ENCODE results near the gene CACNA1S. TPM values are rescaled to one million over a fixed set of nuclear protein-coding genes. Genes with fewer than 3 reads are reported as not detected.

The CACNA1S gene
- total and polyA plus RNA-seq, 2 experiments from 2014 or later, result not detected

DNA sequence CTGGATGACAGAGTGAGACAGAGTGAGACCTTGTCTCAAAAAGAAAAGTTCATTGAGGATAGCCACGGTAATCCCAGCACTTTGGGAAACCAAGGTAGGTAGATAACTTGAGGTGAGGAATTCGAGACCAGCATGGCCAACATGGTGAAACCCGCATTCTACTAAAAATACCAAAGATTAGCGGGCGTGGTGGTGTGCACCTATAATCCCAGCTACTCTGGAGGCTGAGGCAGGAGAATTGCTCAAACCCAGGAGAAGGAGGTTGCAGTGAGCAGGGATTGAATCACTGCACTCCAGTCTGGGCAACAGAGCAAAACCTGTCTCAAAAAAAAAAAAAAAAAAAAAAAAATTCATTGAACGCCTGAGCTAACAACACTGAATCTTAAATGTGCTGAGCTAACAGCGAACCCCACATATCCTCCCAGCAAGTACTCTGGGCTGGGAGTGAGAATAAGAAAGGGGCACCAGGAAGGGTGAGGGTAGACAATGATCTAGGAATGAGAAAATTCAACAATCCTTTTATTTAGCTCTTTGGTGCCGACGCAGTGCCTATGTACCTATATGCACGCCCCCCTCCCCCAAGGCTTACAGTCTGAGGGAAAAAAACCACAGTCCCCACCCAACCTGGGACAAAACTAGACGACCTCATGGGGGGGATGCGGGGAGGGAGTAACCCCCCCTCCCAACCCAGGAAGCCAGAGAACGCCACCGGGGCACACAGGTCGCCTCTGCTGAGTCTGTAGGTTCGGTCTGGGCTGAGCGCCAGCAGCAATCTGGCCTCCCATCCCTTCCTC, 1.4 kb upstream of the CACNA1S start:
- H2AFZ ChIP-seq, result peak overlapping the region; percentile 90; the same call in 1 of the 2 replicates
- in situ Hi-C loops (cut with MboI), result no loop called here
- H3K4me1 ChIP-seq (ENCODE audit: insufficient read depth), result no peaks in the 10 kb centered on the region
- H3K79me2 ChIP-seq (ENCODE audit: insufficient read depth), result no peaks in the 10 kb centered on the region
- H3F3A ChIP-seq (ENCODE audit: insufficient read depth), result no peaks in the 10 kb centered on the region
- no peak for TF ChIP-seq EZH2phosphoT487 (IDR thresholded peaks at IDR 0.05; ENCODE audit: insufficient read depth, low read depth)
- TF ChIP-seq EZH2 (IDR thresholded peaks at IDR 0.05; ENCODE audit: insufficient read depth, poor library complexity, severe bottlenecking), result no peak
- no peaks in the 10 kb centered on the region for H3K9me3 ChIP-seq (ENCODE audit: low read depth)
- no peak overlapping the region for H3K9ac ChIP-seq
- WGBS, 2 experiments (ENCODE audit: low coverage in 1 of 2, low lambda C conversion rate in 2 of 2, missing lambda C conversion rate in 2 of 2), result 31% methylated on average over 16 to 17 of the region's 17 CpGs
- no peaks in the 10 kb centered on the region for H3K36me3 ChIP-seq (ENCODE audit: low read depth)
- H3K4me3 ChIP-seq, result peak overlapping the region; percentile 75
- DNase-seq, result no peak
- H3K4me2 ChIP-seq (ENCODE audit: unreplicated experiment), result peak overlapping the region; percentile 67
- H3K27ac ChIP-seq, result no peak overlapping the region
- H4K20me1 ChIP-seq (ENCODE audit: insufficient read depth), result no peaks in the 10 kb centered on the region
- H3K27me3 ChIP-seq (replicated peaks; ENCODE audit: insufficient read depth), result no peaks in the 10 kb centered on the region; the same call in 1 of the 2 replicates
- H3K9me2 ChIP-seq (ENCODE audit: insufficient read depth), result no peaks in the 10 kb centered on the region

DNA sequence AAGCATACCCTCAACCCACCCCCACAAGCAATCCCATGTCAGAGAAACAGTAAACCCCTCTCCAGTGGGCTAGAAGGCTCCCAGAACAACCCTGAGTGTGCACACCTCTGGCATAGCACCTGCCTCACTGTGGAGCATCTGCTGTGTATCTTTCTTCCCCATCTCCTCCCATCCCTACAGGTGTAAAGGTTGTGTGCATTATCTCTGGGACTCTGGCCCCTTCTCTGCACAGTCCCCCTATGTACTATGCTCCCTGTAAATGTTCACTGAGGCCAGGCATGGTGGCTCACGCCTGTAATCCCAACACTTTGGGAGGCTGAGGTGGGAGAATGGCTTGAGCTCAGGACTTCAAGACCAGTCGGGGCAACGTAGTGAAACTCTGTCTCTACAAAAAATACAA, 700 bp upstream of the CACNA1S start:
- Histone ChIP-seq H3K4me3 (no peak overlapping the region), H3K4me1 (ENCODE audit: insufficient read depth) (no peaks in the 10 kb centered on the region), H4K20me1 (ENCODE audit: insufficient read depth) (no peaks in the 10 kb centered on the region), H2AFZ (no peak overlapping the region), H3K36me3 (ENCODE audit: low read depth) (no peaks in the 10 kb centered on the region), H3K9me3 (ENCODE audit: low read depth) (no peaks in the 10 kb centered on the region), H3K4me2 (ENCODE audit: unreplicated experiment) (no peak overlapping the region), H3F3A (ENCODE audit: insufficient read depth) (no peaks in the 10 kb centered on the region), H3K27me3 (replicated peaks; ENCODE audit: insufficient read depth) (no peaks in the 10 kb centered on the region; the same call in 1 of the 2 replicates), H3K27ac (no peak overlapping the region), H3K9ac (no peak overlapping the region), H3K79me2 (ENCODE audit: insufficient read depth) (no peaks in the 10 kb centered on the region), H3K9me2 (ENCODE audit: insufficient read depth) (no peaks in the 10 kb centered on the region)
- no peak for DNase-seq
- TF ChIP-seq EZH2phosphoT487 (IDR thresholded peaks at IDR 0.05; ENCODE audit: insufficient read depth, low read depth) (no peak), EZH2 (IDR thresholded peaks at IDR 0.05; ENCODE audit: insufficient read depth, poor library complexity, severe bottlenecking) (no peak)
- 63 to 68% methylated on average over 3 of the region's 3 CpGs for WGBS, 2 experiments (ENCODE audit: low coverage in 1 of 2, low lambda C conversion rate in 2 of 2, missing lambda C conversion rate in 2 of 2)
- in situ Hi-C loops (cut with MboI), result no loop called here

DNA sequence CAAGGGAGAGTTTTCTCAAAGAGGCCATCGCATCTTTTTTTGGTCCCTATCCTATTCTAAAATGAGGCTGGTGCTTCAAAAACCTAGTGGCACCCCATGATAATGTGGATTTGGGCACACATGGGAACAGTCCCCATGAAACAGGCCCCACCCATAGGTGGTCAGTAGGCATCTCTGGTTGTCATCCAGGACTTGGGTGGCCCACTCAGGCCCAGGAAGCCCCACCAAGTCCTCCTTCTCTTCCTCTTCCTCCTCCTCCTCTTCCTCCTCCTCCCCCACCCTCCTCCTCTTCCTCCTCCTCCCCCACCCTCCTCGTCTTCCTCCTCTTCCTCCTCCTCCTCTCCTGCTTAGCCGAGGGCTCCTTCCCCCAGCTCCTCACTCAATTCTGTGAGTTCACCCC, 554 bp downstream of the CACNA1S start:
- no peaks in the 10 kb centered on the region for H3K4me1 ChIP-seq (ENCODE audit: insufficient read depth)
- TF ChIP-seq EZH2phosphoT487 (IDR thresholded peaks at IDR 0.05; ENCODE audit: insufficient read depth, low read depth) (no peak), EZH2 (IDR thresholded peaks at IDR 0.05; ENCODE audit: insufficient read depth, poor library complexity, severe bottlenecking) (no peak)
- H3K4me3 ChIP-seq, result no peak overlapping the region
- WGBS, 2 experiments (ENCODE audit: low coverage in 1 of 2, low lambda C conversion rate in 2 of 2, missing lambda C conversion rate in 2 of 2), result 82 to 100% methylated on average over 1 to 3 of the region's 3 CpGs
- H3K27me3 ChIP-seq (replicated peaks; ENCODE audit: insufficient read depth), result no peaks in the 10 kb centered on the region; the same call in none of the 2 replicates
- no peaks in the 10 kb centered on the region for H3K36me3 ChIP-seq (ENCODE audit: low read depth)
- H3K4me2 ChIP-seq (ENCODE audit: unreplicated experiment), result no peak overlapping the region
- H3F3A ChIP-seq (ENCODE audit: insufficient read depth), result no peaks in the 10 kb centered on the region
- no peak overlapping the region for H3K9ac ChIP-seq
- H3K27ac ChIP-seq, result no peak overlapping the region
- no peak overlapping the region for H2AFZ ChIP-seq
- in situ Hi-C loops (cut with MboI), result no loop called here
- DNase-seq, result no peak
- no peaks in the 10 kb centered on the region for H3K9me3 ChIP-seq (ENCODE audit: low read depth)
- H3K79me2 ChIP-seq (ENCODE audit: insufficient read depth), result no peaks in the 10 kb centered on the region
- no peaks in the 10 kb centered on the region for H3K9me2 ChIP-seq (ENCODE audit: insufficient read depth)
- no peaks in the 10 kb centered on the region for H4K20me1 ChIP-seq (ENCODE audit: insufficient read depth)

DNA sequence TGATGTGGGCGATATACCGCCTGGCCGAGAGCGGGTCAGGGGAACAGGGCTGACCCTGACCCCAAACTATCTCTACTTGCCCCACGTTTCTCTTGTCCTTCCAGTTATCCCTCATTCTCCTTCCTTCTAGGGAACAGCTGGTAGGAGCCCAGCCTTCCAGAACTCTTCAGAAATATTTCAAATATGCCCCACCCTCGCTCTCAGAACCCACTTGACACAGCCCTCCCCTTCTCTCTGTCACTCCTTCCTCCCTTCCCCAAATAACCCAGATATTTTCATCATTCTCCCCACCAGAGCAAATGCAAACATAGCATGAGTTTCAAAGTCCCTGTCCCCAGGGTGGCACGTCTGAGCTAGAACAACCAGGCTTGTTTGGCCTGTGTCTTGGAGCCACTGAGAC, 1.1 kb downstream of the CACNA1S start:
- H2AFZ ChIP-seq, result no peak overlapping the region
- no peaks in the 10 kb centered on the region for H3K36me3 ChIP-seq (ENCODE audit: low read depth)
- 69 to 72% methylated on average over 7 of the region's 7 CpGs for WGBS, 2 experiments (ENCODE audit: low coverage in 1 of 2, low lambda C conversion rate in 2 of 2, missing lambda C conversion rate in 2 of 2)
- H3K9ac ChIP-seq, result no peak overlapping the region
- H3K4me2 ChIP-seq (ENCODE audit: unreplicated experiment), result no peak overlapping the region
- no peaks in the 10 kb centered on the region for H4K20me1 ChIP-seq (ENCODE audit: insufficient read depth)
- no peaks in the 10 kb centered on the region; the same call in none of the 2 replicates for H3K27me3 ChIP-seq (replicated peaks; ENCODE audit: insufficient read depth)
- no peak for DNase-seq
- no peaks in the 10 kb centered on the region for H3K9me2 ChIP-seq (ENCODE audit: insufficient read depth)
- in situ Hi-C loops (cut with MboI), result no loop called here
- H3K9me3 ChIP-seq (ENCODE audit: low read depth), result no peaks in the 10 kb centered on the region
- H3K79me2 ChIP-seq (ENCODE audit: insufficient read depth), result no peaks in the 10 kb centered on the region
- no peaks in the 10 kb centered on the region for H3K4me1 ChIP-seq (ENCODE audit: insufficient read depth)
- no peak overlapping the region for H3K4me3 ChIP-seq
- TF ChIP-seq EZH2phosphoT487 (IDR thresholded peaks at IDR 0.05; ENCODE audit: insufficient read depth, low read depth), result no peak
- no peak for TF ChIP-seq EZH2 (IDR thresholded peaks at IDR 0.05; ENCODE audit: insufficient read depth, poor library complexity, severe bottlenecking)
- no peaks in the 10 kb centered on the region for H3F3A ChIP-seq (ENCODE audit: insufficient read depth)
- no peak overlapping the region for H3K27ac ChIP-seq

Measured in GM23248 (cell line).